HG02938 (cell line): Measurements from ENCODE around the gene AGAP2.
"Not testable (repeated sequence)": the region's sequence is repeated elsewhere in the genome, so short reads cannot be mapped to it uniquely, and the experiment has no call there.

Experiments
- ATAC-seq: cut with Tn5 transposase; IDR thresholded peaks from one replicate; pipeline ENCODE4 v1.9.1; 2021; ENCODE audit warnings: mild to moderate bottlenecking, moderate library complexity; ENCODE audit not compliant: unreplicated experiment

Gene AGAP2

DNA sequence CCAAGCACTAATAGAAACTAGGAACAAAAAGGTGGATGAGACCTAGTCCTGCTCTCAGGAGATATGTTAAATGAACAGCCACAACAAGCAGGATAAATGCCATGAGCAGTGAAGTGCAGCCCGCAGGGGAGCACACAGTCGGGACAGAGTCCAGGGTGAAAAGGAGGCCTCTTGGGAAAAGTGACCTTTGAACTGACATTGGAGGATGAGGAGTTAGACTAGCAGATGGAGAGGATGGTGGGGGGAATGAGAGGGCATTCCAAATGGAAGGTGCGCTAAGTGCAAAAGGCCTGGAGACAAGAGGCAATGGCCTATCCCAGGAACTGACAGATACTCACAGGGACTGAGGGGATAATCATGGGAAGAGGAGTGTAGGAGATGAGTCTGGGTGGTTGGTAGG is 40.1 kb downstream of the AGAP2 start:
- no peak for ATAC-seq

DNA sequence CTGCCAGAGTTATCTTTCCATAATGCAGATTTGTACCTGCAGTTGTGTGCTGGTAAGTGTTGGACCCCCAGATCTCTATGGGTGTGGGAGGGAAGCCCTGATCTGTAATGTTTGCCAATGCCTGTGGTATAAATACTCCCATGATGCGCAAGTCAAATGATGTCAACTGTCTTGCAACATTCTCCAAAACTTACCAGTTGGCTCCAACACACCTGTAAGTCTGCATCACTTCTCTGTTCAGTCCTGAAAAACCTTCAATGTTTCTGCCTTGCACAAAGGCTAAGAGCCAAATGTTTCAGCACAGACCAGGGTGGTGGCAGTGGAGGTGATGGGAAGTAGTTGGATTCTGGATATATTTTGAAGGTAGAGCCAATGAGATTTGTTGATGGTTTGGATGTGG is 41.5 kb downstream of the AGAP2 start:
- no peak for ATAC-seq

DNA sequence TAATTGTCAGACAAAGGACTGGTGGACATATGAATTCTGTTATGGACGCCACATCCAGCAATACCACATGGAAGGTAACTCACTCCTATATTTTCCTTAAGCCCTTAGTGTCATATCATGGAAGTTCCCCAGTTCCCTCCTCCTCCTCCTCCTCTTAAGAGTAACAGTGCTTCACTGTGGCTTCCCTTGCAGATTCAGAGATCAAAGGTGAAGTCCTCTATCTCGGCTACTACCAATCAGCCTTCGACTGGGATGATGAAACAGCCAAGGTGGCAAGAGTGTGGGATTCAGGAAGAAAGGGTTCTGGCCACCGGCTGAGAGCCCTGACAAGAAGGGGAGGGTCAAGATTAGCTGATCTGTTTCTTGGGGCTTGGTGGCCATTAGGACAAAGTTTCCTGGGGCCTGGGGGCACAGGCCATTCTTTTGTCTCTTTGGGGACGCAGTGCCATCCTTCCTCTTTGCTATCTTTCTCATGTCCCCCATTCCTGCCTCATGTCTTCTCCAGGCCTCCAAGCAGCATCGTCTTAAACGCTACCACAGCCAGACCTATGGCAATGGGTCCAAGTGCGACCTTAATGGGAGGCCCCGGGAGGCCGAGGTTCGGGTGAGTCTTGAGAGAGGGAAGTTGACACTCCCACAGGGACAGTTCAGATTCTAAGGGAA is 42.6 kb downstream of the AGAP2 start:
- ATAC-seq, result no peak

DNA sequence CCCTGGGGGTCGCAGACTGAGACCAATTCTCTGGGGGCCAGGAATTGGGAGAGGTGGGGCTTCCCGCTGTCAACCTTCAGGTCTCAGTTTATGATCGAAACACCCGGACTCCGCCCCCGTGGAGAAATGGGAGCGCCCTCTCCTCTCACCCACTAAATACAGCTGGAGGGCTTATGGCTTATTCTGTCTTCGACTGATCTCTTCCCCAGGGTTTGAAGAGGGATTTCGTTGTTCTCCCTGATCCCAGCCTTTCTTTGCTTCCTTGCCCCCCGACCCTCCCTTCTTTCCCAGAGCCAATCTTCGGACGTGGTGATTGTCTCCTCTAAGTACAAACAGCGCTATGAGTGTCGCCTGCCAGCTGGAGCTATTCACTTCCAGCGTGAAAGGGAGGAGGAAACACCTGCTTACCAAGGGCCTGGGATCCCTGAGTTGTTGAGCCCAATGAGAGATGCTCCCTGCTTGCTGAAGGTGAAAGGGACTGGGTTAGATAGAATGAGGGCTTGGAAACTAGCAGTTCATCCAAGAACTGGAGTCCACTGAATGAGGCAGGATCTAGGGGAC is 44.0 kb downstream of the AGAP2 start:
- no peak for ATAC-seq

DNA sequence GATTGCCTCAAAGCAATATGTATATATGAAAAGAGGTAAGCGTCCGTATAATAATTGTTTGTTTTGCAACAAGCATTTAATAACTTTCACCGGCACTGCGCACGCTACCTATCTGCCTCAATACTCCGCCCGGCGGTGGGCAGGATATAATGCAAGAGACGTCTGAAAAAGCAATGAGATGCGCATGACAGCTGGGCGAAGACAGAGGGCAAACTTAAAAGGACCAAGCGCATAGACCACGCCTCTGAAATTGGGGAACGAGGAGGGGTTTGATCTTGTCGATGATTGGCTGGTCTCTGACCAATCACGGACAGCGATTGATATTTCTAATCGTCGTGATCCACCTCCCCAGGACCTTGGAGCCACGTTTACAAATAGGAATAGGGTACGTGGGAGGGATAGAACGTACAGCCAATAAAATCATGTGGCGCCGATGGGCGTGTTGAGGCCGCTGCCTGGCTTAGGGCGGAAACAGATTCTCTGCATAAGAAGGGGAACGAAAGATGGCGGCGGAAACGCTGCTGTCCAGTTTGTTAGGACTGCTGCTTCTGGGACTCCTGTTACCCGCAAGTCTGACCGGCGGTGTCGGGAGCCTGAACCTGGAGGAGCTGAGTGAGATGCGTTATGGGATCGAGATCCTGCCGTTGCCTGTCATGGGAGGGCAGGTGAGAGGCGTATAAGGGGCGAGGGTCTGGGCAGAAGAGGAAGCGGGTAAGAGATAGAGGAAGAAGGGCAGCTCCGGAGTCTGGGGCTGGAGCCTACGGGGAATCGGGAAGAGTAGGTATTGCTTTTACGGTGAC is 44.7 kb downstream of the AGAP2 start, which contains the start of gene OS9:
TSS of gene OS9 (plus strand) at position 474 of the 800 bp plus-strand sequence. CDS start at position 504, 30 bp downstream.
- ATAC-seq, result peak; percentile 98

DNA sequence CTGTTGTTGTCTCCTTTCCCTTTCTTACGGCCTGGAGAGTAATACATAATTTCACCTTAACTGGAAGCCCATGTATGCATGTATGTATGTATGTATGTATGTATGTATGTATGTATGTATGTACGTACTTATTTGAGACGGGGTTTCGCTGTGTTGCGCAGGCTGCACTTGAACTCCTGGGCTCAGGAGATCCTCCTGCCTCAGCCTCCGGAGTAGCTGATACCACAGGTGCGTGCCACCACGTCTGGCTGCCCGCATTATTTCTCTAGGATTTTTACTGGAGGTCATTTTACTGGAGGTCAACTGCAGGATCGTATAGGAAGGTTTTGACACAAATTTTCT is 45.3 kb downstream of the AGAP2 start:
- ATAC-seq, result no peak

DNA sequence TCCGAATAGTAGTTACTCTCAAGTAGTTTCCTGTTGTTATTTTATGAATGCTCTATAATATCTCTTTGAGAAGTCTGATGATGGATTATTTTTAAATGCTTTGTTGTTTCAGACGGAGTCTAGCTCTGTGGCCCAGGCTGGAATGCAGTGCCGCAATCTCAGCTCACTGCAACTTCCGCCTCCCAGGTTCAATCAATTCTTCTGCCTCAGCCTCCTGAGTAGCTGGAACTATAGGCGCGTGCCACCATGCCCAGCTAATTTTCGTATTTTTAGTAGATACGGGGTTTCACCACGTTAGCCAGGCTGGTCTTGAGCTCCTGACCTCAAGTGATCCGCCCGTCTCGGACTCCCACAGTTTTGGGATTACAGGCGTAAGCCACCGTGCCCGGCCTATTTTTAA is 46.0 kb downstream of the AGAP2 start:
- no peak for ATAC-seq

DNA sequence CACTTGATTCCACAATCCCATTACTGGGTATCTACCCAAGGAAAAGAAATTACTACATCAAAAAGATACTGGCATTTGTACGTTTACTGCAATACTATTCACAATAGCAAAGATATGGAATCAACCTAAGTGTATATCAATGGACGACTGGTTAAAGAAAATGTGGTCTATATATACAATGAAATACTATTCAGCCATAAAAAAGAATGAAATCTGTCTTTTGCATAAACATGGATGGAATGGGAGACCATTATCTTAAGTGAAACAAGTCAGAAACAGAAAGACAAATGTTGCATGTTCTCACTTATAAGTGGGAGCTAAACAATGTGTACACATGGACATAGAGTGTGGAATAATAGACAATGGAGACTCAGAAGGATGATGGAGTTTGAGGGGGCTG is 49.6 kb downstream of the AGAP2 start:
- ATAC-seq, result no peak

DNA sequence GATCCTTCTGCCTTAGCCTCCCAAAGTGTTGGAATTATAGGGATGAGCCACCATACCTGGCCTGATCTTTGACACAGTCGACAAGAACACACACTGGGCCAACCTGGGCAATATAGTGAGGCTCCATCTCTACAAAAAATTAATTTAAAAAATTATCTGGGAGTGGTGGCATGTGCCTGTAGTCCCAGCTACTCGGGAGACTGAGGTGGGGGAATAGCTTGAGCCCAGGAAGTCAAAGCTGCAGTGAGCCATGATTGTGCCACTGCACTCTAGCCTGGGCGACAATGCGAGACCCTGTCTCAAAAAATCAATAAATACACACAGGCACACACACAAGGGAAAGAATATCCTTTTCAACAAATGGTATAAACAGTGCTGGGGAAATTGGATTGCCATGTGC is 50.7 kb downstream of the AGAP2 start:
- no peak for ATAC-seq

DNA sequence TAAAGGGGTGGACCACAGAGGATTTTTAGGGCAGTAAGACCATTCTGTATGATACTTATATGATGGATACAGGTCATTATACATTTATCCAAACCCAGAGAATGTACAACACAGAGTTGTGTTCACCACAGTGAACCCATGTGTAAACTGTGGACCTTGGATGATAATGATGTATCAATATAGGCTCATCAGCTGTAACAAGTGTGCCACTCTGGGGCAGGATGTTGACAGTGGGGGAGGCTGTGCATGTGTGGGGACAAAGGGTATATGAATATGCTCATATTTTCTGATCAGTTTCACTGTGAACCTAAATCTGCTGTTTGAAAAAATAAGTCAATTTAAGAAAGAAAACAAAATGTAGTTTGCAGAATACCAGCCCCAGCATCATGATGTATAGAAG is 58.8 kb downstream of the AGAP2 start:
- ATAC-seq, result no peak

DNA sequence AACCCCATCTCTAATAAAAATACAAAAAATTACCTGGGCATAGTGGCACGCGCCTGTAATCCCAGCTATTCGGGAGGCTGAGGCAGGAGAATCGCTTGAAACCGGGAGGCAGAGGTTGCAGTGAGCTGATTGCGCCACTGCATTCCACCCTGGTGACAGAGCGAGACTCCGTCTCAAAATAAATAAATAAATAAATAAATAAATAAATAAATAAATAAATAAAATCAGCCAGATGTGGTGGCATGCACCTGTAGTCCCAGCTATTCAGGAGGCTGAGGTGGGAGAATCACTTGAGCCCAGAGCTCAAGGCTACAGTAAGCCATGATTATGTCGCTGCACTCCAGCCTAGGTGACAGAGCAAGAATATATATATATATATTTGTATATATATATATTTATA is 60.6 kb downstream of the AGAP2 start:
- not testable (repeated sequence) for ATAC-seq

DNA sequence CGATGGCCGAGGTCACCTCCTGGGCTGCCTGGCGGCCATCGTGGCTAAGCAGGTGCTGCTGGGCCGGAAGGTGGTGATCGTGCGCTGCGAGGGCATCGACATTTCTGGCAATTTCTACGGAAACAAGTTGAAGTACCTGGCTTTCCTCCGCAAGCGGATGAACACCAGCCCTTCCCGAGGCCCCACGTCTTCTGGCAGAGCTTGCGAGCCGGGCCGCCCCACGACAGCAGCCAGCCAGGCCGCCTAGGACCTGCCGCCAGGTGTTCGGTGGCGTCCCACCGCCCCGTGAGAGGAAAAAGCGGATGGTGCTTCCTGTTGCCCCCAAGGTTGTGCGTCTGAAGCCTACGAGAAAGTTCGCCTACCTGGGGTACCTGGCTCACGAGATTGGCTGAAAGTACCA is 63.9 kb downstream of the AGAP2 start:
- ATAC-seq, result no peak
